HUES48 (cell line): ENCODE data around the gene YBX1.

Experiments used
- H3K27ac ChIP-seq: one replicate; pipeline ENCODE4 v1.7.0; 2013; ENCODE audit warnings: low read depth, low read length, inconsistent platforms
- H3K27me3 ChIP-seq: 2 replicates; pipeline ENCODE4 v1.6.1; 2013; ENCODE audit warnings: mild to moderate bottlenecking, low read length; ENCODE audit not compliant: control insufficient read depth, insufficient read depth
- H3K36me3 ChIP-seq: 2 replicates; pipeline ENCODE4 v1.6.1; 2013; ENCODE audit warnings: low read length; ENCODE audit not compliant: control insufficient read depth, insufficient read depth
- H3K4me1 ChIP-seq: 2 replicates; pipeline ENCODE4 v1.6.1; 2013; ENCODE audit warnings: mild to moderate bottlenecking, low read length; ENCODE audit not compliant: control insufficient read depth, insufficient read depth
- H3K4me3 ChIP-seq: 2 replicates; pipeline ENCODE4 v1.5.1; 2013; ENCODE audit warnings: mild to moderate bottlenecking, low read depth, low read length
- H3K9ac ChIP-seq: 2 replicates; pipeline ENCODE4 v1.6.1; 2013; ENCODE audit warnings: mild to moderate bottlenecking, low read depth, low read length, moderate library complexity
- H3K9me3 ChIP-seq: 2 replicates; pipeline ENCODE4 v1.6.1; 2013; ENCODE audit warnings: low read length; ENCODE audit not compliant: control insufficient read depth, insufficient read depth

YBX1 gene

DNA sequence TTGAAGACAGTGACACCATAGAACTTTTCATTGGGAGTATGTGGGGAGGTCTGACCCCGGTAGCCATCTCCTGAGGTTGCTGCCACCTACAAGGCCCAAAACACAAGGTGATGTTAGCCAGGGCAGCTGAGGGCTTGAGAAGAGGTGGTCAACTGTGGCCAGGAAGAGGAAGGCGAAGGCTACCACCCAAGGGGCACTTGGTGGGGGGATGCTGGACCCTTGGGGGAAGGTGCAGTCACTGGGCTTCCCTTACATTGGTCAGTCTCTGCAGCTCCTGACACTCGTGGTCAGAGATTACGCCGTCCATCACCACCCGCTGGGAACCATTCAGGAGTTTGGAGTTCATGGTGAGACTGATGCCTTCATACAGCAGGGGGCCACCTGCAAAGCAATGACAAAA is 70.1 kb downstream of the YBX1 start:
- Histone ChIP-seq H3K36me3 (peaks cover 77% of the 10 kb centered on the region), H3K27me3 (no peaks in the 10 kb centered on the region), H3K9me3 (peaks cover 4% of the 10 kb centered on the region; the same call in 1 of the 2 replicates), H3K9ac (no peak overlapping the region), H3K4me1 (no peaks in the 10 kb centered on the region), H3K4me3 (no peak overlapping the region), H3K27ac (no peak overlapping the region)

DNA sequence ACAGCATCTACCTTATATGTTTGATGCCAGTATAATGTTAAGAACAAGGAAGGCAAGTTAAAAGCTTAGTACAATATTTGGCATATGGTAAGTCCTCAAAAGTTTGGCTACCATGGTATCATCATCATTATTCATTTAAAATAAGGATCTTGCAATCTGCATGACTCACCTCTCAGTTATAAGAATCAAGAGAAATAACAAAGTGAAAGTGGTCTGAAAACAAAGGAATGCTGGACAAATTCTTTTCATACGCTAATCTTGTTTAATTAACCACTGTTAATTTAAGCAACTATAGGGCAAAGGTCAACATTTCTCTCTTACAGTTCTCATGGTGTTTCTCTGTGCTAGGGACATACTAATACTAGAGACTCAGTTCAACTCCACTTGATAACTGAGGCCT is 70.9 kb downstream of the YBX1 start:
- peaks cover 80% of the 10 kb centered on the region for H3K36me3 ChIP-seq
- H3K4me1 ChIP-seq, result no peaks in the 10 kb centered on the region
- H3K9me3 ChIP-seq, result peaks cover 4% of the 10 kb centered on the region; the same call in 1 of the 2 replicates
- H3K9ac ChIP-seq, result no peak overlapping the region
- H3K27ac ChIP-seq, result no peak overlapping the region
- H3K4me3 ChIP-seq, result no peak overlapping the region
- H3K27me3 ChIP-seq, result no peaks in the 10 kb centered on the region
